ENCODE data around the gene KRTAP6-1.

The KRTAP6-1 gene, protein sequence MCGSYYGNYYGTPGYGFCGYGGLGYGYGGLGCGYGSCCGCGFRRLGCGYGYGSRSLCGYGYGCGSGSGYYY

DNA sequence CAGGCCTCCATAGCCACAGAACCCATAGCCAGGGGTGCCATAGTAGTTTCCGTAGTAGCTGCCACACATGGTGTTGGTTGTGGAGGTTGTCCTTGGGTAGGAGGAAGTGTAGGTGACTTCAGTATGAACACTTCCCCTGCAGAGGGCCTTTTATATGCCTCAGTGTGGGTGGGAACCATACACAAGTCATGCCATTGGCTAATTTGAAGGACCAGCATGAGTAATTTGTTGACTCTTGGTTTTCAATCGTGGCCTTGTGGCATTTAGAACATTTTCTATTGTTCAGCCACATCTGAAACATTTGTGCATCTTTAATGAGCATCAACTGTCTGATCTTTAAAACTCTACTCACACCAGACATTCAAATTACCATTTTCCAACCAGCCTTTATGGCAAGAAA lies at the start of gene KRTAP6-1:
KRTAP6-1 (minus strand) TSS at position 95 of the 400 bp plus-strand sequence; CDS start at position 69, 26 bp downstream.
- no peak for DNase-seq

DNA sequence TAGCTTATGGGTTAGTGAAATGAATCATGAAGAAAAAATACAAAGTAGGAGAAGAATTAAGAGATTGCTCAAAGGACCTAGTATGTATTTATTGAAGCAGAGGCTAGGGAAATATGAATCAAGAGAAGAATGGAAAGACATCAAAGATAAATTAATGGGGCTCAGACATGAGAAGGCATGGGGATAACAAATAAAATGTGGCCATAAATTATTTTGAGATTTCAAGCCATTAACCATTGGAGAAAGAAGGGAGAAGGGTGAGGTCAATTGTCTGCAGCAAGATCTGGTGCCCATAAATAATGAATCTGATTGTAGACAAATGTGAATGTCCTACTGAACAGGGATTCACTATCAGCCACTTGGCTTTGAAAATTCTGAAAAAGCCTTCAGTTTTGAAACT lies 39.2 kb upstream of the KRTAP6-1 start:
- no peak for DNase-seq

DNA sequence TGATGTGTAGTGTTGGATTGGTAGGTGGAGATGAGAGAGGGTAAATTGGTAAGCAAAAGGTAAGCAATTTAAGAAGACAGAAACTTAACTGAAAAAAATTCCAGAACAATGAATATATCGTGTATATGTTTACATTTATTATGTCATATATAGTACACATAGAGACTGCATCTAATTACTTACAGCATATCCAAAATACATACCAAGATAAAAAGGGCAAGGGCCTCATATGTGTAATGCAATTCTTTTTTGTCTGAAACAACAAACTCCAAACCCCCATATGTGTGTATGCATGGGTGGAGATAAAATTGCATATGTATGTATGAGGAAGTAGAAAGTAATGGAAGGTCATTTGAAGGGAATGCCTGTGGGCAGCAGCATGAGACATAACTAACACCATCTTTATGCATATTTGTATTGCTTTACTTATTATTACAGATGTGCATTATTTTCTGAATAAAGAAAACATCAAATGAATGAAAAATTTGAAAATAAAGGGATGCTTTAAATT lies 33.2 kb upstream of the KRTAP6-1 start:
- DNase-seq, result no peak

DNA sequence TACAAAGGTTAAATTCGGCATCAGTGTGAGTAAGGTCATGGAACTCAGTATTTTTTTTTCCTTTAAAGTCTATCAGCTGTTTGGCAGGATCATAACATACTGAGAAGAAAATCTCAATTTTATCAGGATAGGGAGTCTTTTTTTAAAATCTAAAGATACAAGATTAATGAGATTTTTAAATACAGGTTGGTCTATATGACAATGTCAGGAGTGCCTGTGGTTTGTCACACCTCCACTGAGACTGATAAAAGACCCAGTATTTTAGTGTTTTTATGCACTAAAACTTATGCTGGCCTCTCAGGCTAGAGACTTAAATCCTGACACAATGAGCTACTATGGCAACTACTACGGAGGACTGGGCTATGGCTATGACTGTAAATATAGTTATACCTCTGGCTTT lies 28.8 kb upstream of the KRTAP6-1 start, which contains the start of gene KRTAP20-3:
KRTAP20-3 (plus strand) TSS at position 301 of the 400 bp plus-strand sequence.
- DNase-seq, result no peak

DNA sequence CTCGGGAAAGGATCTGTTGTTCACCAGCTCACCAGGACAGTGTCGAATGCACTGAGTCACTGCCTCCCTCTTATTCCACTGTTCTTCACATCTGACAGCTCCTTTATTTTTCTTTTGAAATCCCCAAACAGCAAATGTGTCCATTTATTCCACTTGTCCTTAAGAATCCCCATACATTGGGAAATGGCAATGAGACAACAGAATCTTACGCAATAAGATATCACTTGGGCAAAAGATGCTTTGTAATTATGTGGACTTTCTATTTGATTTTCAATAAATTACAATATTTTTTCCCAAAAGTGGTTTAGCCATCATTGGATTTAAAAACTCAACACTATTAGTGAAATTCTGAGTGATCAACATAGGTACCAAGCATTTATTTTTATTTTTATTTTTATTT lies 25.0 kb upstream of the KRTAP6-1 start:
- DNase-seq, result no peak

DNA sequence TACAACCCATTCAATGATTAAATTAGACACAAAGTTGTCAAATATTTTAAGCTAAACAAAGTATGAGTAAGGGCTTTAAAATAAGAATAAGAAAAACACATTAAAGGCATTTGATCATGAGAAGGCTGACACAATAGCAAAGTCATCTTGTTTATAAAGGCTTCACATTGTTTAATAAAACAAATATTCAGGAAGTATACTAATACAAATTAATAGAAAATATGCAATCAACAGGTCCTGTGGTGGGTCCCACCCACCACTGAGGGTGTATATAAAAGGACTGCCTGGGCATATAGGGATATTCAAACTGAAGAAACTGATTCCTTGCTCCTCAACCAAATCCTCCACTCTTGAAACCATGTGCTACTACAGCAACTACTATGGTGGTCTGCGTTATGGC lies 21.2 kb upstream of the KRTAP6-1 start, which contains the start of gene KRTAP20-2:
KRTAP20-2 (plus strand) TSS at position 301 of the 400 bp plus-strand sequence; CDS start at position 359, 58 bp downstream.
- no peak for DNase-seq

DNA sequence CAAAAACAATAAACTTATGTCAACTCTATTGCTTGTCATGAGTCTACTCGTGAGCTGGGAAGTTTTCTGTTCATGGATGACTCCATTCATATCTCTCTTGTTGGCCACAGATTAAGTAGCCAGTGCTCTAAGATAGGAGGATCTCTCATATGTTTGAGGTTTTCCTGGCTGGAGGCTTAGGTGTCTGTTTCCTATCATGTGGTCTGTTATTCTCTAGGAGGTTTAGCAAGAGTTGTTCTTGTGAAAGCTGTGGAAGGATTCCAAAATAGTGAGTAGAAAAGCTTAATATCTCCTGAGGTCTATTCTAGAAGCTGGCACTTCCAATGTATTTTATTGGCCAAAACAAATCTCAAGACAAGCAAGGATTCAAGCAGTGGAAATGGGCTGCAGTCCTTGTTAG lies 15.5 kb upstream of the KRTAP6-1 start:
- no peak for DNase-seq

DNA sequence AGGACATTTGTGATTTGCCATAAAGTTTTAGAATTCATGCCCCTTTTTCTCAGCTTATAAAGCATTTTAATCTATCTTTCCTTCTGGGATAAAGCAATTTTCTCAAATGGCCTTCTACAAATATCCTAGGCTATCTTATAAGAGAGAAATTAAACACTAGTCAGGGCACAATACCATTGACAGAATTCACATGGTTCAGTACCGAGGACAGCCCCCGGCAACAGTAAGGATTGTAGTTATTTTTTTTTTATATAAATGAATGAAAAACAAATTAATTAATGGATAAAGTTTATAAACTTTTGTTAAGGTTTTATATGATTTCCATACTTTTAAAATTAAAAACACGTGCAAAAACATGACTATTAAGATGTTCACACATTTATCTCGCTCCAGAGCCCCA lies 14.4 kb upstream of the KRTAP6-1 start:
- no peak for DNase-seq

DNA sequence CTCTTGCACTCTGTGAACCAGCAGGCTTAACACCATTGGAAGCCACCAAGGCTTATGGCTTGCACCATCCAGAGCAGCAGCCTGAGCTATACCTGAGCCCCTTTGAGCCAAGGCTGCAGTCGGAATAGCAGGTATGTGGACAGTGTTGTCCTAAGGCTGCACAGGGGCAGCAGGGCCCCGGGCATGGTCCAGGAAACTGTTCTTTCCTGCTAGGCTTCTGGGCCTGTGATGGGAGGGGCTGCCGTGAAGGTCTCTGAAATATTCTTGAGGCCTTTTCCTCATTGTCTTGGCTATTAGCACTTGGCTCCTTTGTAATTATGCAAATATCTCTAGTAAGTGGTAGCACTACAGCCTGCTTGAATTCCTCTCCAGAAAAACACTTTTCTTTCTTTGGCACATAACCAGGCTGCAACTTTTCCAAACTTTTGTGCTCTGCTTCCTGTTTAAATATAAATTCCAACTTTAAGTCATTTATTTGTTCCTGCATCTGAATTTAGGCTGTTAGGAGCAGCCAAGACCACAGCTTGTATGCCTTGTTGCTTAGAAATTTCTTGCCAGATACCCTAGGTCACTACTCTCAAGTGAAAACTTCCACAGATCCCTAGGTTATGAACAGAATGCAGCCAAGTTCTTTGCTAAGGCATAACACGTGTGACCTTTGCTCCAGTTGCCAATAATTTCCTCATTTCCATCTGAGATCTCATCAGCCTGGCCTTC lies 11.9 kb upstream of the KRTAP6-1 start:
- no peak for DNase-seq

DNA sequence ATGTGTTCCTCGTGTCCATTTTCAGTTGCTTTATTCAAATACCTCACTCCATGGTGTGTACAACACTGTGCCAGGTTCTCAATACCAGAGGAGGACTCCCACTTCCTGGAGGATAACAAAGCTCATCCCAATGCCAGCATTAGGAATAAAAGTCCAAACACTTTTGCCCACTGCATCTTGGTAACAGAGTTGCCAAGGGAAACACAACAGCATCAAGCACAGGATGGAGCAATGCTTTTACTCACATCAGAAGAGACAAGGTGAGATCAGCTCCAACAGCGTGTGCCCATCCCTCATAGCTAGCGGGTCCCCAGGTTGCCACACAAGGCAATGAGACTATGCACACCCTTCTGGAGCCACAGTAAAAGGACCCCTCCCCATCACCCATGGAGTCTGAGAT lies 9.6 kb upstream of the KRTAP6-1 start:
- no peak for DNase-seq

DNA sequence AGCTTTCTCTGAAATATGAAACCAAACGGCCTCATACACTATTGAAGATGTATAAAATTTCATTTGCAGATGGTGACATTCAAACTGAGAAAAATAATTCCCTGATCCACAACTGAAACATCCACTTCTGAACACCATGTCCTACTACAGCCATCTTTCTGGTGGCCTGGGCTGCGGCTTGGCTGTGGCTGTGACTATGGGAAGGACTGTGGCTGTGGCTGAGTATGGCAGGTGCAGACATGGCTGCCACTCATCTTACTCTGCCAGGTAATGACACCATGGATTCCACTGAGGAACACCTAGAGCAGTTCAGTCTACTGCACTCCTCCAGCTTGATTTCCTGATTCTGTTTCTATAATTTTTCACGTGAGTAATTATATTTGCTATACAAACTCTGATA lies 6.8 kb upstream of the KRTAP6-1 start, which contains the start of gene KRTAP20-4:
KRTAP20-4 (plus strand) TSS at position 106 of the 400 bp plus-strand sequence.
- DNase-seq, result no peak

DNA sequence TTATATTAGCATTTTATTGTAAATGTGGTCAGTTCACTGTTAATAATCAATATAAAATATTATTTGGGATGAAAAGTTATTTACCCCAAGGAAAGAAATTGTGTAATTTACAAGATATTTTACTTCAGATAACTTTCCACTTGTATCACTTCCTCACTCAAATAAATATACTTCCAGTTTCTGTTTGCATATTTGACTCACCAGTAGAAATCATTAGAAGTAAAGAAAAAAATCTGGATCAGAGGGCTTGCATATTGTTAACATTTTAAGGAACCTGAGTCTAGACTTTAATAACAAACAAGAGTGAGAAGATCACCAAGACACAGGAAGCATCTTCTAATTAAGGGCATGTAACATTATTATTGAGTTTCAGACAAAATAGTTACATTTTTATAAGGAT lies 6.3 kb upstream of the KRTAP6-1 start:
- no peak for DNase-seq

DNA sequence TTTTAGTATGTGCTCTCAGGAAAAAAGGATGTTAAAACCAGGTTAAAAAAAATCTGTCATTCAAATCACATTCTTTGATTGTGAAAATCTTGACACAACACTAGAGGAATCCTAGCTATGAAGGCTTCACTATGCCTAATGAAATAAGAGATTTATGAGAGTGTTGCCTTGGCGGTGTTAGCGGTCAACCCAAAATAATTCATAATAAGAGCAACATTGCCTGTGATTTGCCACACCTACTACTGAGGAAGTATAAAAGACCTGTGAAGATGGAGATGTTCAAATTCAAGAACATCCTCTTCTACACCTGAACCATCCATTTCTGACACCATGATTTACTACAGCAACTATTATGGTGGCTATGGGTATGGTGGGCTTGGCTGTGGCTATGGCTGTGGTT lies 2.4 kb upstream of the KRTAP6-1 start, which contains the start of gene KRTAP20-1:
KRTAP20-1 (plus strand) TSS at position 301 of the 400 bp plus-strand sequence; CDS start at position 331, 30 bp downstream.
- DNase-seq, result no peak

DNA sequence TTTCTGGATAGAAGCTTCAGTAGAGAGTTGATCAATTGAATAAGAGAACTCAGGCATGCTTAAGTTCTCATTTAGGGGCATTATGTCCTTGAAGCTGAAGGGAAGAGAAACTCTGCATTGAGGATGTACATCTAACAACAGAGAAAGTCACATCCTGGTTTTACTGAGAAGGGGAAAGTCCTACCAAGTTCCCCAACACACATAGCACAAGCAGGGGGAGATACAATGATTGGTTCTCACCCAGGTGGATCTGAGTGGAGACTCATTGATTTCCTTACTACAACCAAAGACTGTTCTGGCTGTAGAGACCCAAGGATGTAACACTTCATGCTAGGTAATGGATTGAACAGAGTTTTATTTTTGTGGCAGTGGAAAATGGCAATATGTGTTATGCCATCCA lies 1.5 kb upstream of the KRTAP6-1 start:
- DNase-seq, result no peak

DNA sequence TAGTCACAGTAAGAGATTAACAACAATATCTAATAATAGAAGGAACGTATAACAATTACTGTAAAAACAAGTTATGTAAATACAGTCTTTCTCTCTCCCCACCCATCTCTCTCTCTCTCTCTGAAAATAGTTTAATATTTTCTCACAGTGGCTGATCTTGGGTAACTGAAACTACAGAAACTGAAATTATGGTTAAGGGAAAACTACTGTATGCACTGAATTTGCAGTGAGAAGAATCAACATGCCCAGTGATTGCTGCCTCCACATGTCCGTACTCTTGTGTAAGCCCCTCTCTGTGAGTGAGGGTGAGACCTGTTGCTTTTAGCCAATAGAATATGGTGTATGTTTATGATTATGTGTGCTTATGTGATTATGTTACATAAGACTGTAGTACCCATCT lies 1.6 kb downstream of the KRTAP6-1 start:
- DNase-seq, result no peak

DNA sequence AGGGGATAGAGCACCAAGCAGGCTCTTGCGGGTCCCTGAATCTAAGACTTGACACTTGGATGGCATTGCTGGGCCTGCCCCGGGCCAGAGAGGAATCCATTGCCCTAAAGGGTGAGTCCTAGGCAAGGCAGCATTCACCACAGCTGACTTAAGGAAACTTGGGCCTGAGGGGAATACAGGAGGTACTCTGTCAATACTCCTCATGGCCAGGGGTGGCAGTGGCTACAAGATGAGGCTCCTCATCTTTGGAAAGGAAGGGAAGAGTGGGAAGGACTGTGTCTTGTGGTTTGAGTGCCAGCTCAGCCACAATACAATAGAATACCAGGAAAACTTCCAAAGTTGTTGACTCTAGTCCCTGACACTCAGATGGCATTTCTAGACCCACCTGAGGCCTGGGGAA lies 7.8 kb downstream of the KRTAP6-1 start:
- DNase-seq, result no peak

DNA sequence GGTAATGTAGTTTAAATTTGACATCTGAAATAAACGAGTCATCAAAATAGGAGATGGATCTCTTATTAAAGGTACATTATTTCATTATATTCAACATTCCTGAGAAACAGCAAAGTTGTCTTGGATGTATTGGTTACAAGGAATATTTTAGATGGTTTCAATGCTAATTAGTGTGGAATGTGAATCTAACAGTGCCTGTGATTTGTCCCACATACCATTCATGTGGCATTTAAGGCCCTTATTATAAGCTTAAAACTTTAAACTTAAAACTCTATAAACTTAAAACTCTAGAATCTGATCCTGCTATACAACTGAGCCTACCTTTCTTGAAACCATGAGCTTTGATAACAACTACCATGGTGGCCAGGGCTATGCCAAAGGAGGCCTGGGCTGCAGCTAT lies 12.9 kb downstream of the KRTAP6-1 start, which contains the start of gene KRTAP22-1:
KRTAP22-1 (plus strand) TSS at position 301 of the 400 bp plus-strand sequence.
- DNase-seq, result no peak

DNA sequence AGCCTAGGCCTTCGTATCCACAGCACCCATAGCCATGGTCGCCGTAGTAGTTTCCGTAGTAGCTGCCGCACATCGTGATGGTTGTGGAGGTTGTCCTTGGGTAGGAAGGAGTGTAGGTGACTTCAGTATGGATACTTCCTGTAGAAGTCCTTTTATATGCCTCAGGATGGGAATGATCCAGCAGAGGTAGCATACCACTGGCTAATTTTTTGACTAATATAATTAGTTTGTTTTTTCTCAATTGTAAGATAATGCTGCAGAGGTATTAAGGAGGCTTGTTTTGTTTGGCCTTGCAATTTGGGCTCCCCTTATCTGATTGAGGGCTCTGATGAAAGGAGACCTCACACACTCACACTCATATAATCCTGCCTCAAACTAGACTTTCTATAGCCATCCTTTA lies 14.9 kb downstream of the KRTAP6-1 start, which contains the start of gene KRTAP6-2:
KRTAP6-2 (minus strand) TSS at position 101 of the 400 bp plus-strand sequence; CDS start at position 73, 28 bp downstream.
- DNase-seq, result no peak

DNA sequence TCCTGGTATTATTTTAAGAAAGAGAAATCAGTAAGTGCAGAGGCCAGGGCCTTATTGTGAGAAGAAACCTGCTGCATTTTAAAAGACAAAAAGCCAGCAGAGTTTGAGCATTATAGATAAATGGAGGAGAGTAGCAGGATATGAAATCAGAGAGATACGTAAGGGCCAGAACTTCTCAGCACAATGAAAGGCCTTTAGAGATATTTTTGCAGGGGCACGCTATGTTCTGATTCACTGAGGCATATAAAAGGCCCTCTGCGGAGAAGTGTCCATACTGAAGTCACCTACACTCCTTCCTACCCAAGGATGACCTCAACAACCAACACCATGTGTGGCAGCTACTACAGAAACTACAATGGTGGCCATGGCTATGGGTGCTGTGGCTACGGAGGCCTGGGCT lies 21.6 kb downstream of the KRTAP6-1 start, which contains the start of gene KRTAP6-3:
KRTAP6-3 (plus strand) TSS at position 301 of the 400 bp plus-strand sequence; CDS start at position 307, 6 bp downstream.
- no peak for DNase-seq

DNA sequence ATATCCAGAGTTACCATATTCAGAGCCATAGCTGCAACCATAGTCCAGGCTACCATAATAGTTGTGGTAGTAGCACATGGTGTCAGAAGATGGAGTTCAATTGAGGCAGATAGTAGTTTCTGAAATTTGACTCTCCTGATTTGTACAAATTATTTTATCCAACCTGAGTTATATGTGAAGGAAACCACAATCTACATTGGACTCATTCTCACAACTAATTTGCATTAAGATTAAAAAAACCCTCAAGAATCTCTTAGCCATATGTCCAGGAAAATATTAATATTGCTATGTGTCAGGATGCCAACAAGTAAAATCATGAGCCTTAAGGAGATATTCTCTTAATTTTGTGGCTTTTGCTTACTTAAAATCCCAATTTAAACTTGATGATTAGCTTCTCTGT lies 23.4 kb downstream of the KRTAP6-1 start, which contains the start of gene KRTAP22-2:
KRTAP22-2 (minus strand) TSS at position 101 of the 400 bp plus-strand sequence.
- DNase-seq, result no peak

DNA sequence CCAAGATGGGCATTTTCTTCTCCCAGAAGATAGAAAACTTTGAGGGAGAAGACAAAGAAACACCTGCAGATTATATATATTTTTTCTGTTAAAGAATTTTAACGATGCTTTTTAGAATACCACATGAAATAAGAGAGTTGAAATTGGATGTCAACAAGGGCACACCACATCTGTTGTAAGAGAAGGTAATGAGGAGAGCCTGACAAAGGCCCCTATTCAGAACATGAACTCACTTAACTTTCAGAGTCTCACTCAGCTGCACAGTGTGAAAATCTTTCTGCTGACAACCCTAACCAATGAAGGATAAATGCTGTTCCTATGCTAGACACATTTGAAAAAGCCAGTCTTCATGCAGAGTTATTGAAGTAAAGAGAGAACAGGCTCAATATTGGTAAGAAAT lies 30.9 kb downstream of the KRTAP6-1 start:
- no peak for DNase-seq

DNA sequence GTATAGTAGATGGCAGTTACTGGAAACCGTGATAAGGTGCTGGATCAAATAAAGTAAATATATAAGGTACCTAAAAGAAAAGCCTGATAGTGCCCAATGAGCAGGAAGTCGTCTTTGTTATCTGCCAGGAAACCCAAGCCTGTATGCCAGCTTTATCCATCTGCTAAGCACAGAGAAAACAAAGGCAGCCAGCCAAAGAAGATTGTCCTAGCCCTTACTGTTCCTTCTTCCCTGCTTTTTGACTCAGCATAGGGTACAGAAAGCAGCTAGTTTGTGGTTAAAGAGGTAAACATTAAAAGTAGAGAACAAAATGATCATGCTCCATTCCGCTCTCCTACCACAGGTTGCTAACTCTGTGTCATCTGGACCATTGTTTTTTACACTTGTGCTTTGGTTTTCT lies 33.6 kb downstream of the KRTAP6-1 start:
- DNase-seq, result no peak

DNA sequence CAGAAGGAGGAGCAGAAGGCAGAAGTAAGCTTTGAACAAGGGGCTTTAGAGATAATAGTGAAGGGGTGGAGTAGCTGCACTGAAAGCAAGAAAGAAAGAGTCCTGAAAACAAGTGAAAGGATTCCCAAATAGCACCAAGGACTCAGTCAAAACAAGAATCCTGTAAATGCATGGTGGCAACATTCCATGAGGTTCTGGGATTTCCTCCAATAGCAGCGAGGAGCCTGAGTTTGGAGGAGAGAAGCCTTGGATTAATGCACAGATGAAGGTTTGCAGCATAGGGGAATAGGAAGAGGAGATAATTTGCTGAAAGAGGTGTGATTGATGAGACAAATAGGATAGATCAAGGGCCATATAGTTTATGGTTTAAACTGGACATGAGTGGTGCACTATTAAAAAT lies 34.4 kb downstream of the KRTAP6-1 start:
- DNase-seq, result peak; percentile 25

DNA sequence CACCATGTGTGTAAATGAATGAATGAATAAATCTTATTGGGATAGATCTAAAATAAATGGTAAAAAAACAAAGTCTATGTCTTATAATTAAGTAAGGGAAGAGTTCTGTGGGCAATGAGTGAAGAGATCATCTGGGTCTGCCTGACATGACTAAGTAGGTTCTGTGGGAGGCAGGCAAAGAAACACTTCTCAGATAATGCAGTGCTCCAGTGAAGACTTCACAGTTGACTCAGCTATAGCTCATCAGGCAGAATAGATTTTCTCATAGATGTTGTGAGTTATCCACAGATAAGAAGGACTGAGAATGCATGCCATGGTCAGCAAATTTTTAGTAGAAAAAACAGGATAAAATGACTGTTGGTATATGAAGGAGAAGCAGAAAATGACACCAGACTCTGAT lies 36.0 kb downstream of the KRTAP6-1 start:
- no peak for DNase-seq

Measured in femur (tissue), 1 donor.